Chondrocyte (in vitro differentiated cells): ENCODE results near the gene C16orf54. TPM values are rescaled to one million over a fixed set of nuclear protein-coding genes. Genes with fewer than 3 reads are reported as not detected.
A peak's percentile ranks its signal among the peaks of the same experiment; 100 is the strongest.

Experiments
- DNase-seq: peaks from one replicate; pipeline ENCODE4 v3.0.0; 2021; ENCODE audit warnings: mixed read lengths, low spot score
- H3K27ac Mint-ChIP-seq: one replicate; pipeline ENCODE4 v1.8.0; 2021; ENCODE audit warnings: mild to moderate bottlenecking, moderate library complexity, mixed read lengths; ENCODE audit not compliant: unreplicated experiment
- H3K27me3 Mint-ChIP-seq: 2 replicates; pipeline ENCODE4 v1.8.0; 2021; ENCODE audit warnings: low read depth, mixed read lengths
- H3K36me3 Mint-ChIP-seq: 2 replicates; pipeline ENCODE4 v1.8.0; 2021; ENCODE audit warnings: low read depth, mixed read lengths
- H3K4me1 Mint-ChIP-seq: 2 replicates; pipeline ENCODE4 v1.8.0; 2021; ENCODE audit warnings: low read depth, mild to moderate bottlenecking, mixed read lengths
- H3K4me3 Mint-ChIP-seq: one replicate; pipeline ENCODE4 v1.8.0; 2021; ENCODE audit warnings: mild to moderate bottlenecking, moderate library complexity, mixed read lengths; ENCODE audit not compliant: unreplicated experiment
- H3K9me3 Mint-ChIP-seq: 2 replicates; pipeline ENCODE4 v1.8.0; 2021; ENCODE audit warnings: low read depth, mixed read lengths
- total RNA-seq: library from RNA; stranded (reverse); gene quantifications from 3 replicates; pipeline ENCODE4 v1.2.1, GENCODE V29; 2021
- TF ChIP-seq, protein P1 (sequence below): fragments of 200-600 bp; sonication (generic); IDR thresholded peaks from 2 replicates; pipeline ENCODE4 v1.5.0; 2021; ENCODE audit warnings: antibody characterized with exemption, mild to moderate bottlenecking, moderate library complexity

C16orf54 gene
- total RNA-seq, 1 donor from 2014 or later, result not detected

DNA sequence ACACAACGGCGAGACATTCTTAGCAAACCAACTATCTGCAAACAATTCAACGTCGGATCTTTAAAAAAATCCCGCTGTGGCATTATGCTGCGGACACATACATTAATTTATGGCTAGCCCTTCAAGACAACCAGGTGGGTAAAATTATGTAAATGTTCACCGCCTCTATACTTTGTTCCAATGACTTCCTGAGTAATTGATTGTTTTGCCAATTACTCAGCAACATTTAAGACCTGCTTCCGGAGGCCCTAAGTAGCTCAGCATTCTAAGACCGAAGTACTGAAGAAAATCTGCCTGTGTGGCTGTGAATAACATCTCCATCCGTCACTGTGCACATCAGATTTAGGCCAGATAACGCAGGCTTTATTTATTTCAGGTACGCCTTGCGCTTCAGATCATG lies 43.5 kb downstream of the C16orf54 start:
- peaks cover 1% of the 10 kb centered on the region for H3K36me3 Mint-ChIP-seq
- H3K27me3 Mint-ChIP-seq, result no peaks in the 10 kb centered on the region
- H3K9me3 Mint-ChIP-seq, result no peaks in the 10 kb centered on the region
- TF ChIP-seq, protein P1, sequence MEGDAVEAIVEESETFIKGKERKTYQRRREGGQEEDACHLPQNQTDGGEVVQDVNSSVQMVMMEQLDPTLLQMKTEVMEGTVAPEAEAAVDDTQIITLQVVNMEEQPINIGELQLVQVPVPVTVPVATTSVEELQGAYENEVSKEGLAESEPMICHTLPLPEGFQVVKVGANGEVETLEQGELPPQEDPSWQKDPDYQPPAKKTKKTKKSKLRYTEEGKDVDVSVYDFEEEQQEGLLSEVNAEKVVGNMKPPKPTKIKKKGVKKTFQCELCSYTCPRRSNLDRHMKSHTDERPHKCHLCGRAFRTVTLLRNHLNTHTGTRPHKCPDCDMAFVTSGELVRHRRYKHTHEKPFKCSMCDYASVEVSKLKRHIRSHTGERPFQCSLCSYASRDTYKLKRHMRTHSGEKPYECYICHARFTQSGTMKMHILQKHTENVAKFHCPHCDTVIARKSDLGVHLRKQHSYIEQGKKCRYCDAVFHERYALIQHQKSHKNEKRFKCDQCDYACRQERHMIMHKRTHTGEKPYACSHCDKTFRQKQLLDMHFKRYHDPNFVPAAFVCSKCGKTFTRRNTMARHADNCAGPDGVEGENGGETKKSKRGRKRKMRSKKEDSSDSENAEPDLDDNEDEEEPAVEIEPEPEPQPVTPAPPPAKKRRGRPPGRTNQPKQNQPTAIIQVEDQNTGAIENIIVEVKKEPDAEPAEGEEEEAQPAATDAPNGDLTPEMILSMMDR, result no peak
- peaks cover 4% of the 10 kb centered on the region for H3K4me1 Mint-ChIP-seq
- no peak overlapping the region for H3K4me3 Mint-ChIP-seq
- H3K27ac Mint-ChIP-seq, result no peak overlapping the region
- no peak for DNase-seq

DNA sequence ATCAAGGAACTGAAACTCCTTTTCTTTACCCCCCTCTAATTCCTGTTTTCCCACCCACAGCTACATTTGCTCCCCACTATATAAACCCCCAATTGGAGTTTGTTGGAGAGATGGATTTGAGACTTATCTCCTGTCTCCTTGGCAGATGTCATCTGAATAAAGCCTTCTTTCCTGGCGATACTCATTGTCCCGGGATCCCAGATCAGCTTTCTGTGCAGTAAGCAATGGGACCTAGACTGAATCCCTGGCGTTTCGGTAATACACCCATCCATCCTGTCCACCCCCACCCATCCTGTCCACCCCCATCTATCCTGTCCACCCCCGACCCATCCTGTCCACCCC lies 44.6 kb downstream of the C16orf54 start:
- no peak overlapping the region for H3K27ac Mint-ChIP-seq
- H3K4me3 Mint-ChIP-seq, result no peak overlapping the region
- peaks cover 1% of the 10 kb centered on the region for H3K36me3 Mint-ChIP-seq
- H3K27me3 Mint-ChIP-seq, result no peaks in the 10 kb centered on the region
- TF ChIP-seq, protein P1, result no peak
- peak; percentile 27 for DNase-seq
- H3K9me3 Mint-ChIP-seq, result no peaks in the 10 kb centered on the region
- peaks cover 4% of the 10 kb centered on the region for H3K4me1 Mint-ChIP-seq

DNA sequence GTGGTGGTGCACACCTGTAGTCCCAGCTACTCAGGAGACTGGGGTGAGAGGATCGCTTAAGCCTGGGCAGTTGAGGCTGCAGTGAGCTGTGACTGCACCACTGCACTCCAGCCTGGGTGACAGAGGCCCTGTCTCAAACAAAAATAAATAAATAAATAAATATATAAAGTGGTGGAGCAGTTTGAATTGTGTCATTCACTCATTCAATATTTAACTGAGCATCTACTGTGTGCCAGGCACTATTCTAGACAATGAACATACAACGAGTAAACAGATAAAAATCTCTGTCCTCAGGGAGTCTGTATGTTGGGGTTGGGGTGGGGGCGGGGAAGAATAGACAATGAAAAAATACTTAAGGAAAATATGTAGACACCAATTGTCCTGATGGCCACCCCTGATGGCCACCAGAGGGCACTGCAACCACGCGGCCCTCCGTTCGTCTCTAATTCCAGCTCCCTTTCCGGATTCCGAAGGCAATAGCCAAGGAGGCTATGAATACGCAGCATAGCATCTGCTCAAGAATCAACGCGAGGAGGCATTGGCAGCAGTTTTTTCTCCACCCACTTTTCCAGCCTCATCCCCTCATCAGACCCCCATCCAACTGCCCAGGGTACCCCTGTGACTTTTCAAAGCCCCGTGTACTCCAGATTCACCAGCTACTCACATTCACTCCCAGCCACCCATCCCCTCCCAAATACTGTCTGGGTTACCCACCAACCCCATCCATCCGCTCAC lies 45.4 kb downstream of the C16orf54 start:
- TF ChIP-seq, protein P1, result peak; percentile 89
- H3K27ac Mint-ChIP-seq, result no peak overlapping the region
- no peaks in the 10 kb centered on the region for H3K27me3 Mint-ChIP-seq
- no peaks in the 10 kb centered on the region for H3K9me3 Mint-ChIP-seq
- peaks cover 4% of the 10 kb centered on the region for H3K4me1 Mint-ChIP-seq
- no peak overlapping the region for H3K4me3 Mint-ChIP-seq
- DNase-seq, result peak; percentile 47
- peaks cover 1% of the 10 kb centered on the region for H3K36me3 Mint-ChIP-seq

DNA sequence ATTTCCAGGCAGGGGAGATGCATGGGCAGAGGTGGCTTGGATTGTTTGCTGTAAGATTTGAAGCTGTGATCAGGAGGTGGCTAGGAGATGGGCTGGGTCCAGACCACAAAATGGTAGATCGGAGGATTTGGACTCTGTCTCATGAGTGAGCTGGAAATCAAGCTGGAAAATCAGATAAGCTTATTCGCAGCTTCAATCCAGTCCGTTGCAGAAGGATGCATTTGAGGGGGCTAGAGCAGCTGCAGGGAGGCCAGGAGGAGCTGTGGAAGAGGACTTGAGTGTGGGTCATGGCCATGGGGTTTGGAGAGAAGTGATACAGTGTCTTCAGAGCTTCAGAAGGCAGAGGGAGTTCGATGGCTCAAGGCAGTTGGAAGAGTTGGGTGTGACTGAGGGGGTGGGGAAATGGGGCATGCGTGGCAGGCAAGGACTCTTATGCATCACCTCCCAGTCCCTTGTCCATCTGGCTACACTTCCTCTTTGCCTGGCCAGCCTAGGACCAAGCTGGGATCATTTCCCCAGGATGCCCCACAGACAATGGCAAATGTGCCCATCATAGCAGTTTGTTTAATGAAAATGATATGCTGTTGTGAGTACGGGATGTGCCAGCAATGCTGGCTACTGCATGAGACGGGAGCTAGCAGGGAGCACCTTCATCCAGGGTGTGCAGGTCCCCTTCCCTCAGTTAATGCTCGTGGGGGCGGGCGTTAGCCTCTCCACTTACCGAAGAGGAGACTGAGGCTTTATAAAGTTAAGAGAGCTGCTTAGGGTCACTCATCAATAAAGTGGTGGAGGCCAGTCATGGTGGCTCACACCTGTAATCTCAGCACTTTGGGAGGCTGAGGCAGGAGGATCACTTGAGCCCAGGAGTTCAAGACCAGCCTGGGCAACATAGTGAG lies 46.2 kb downstream of the C16orf54 start:
- TF ChIP-seq, protein P1, result no peak

DNA sequence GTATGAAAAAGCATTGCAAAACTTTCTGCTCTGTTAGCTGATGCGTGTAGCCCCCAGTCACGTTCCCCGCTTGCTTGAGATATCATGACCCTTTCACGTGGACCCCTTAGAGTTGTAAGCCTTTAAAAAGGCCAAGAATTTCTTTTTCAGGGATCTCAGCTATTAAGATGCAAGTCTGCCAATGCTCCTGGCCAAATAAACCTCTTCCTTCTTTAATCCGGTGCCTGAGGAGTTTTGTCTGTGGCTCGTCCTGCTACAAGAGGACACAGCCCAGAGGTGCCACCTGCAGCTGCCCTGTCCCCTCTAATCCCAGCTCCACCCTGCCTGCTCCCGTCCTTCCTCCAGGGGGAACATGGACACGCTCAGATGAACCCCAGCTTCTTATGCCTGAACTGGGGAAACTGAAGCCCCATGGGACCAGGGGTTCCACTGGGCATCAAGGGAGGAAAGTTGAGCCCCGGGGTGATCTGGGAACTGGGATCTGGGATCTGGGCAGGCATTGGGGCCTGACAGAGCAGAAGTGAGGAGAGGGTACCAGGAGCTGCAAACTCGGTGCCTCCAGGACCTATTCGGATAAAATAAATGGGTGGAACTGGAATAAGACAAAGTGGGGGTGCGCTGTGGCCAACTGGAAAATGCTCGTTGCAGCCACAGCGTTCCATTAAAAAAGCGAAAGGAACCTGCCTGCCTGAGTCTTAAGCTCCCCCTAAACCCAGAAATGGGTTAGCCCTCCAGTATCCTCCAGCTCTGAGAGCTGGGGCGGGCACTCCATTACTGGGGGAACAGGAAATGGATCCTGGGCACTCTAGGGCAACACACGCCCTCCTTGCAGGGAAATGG lies 47.1 kb downstream of the C16orf54 start:
- no peaks in the 10 kb centered on the region for H3K9me3 Mint-ChIP-seq

More for the DNA sequence above, 46.2 kb downstream of the C16orf54 start:
- Mint-ChIP-seq H3K27me3 (no peaks in the 10 kb centered on the region), H3K4me1 (peaks cover 4% of the 10 kb centered on the region), H3K27ac (no peak overlapping the region), H3K36me3 (peaks cover 1% of the 10 kb centered on the region), H3K9me3 (no peaks in the 10 kb centered on the region), H3K4me3 (no peak overlapping the region)
- DNase-seq, result peak; percentile 44

More for the DNA sequence above, 47.1 kb downstream of the C16orf54 start:
- no peak for DNase-seq
- Mint-ChIP-seq H3K27me3 (no peaks in the 10 kb centered on the region), H3K27ac (no peak overlapping the region), H3K4me1 (peaks cover 4% of the 10 kb centered on the region), H3K36me3 (peaks cover 1% of the 10 kb centered on the region), H3K4me3 (no peak overlapping the region)
- TF ChIP-seq, protein P1, result no peak
